ENCODE measurements around the gene ANGPTL2.

Gene ANGPTL2

GRCh38 chr9:127078336-127078735, 44.1 kb downstream of the ANGPTL2 start:
- Mint-ChIP-seq H3K27me3 (peaks cover 2% of the 10 kb centered on the region), H3K36me3 (ENCODE audit: low read depth) (no peaks in the 10 kb centered on the region), H3K27ac (no peak overlapping the region), H3K4me3 (no peak overlapping the region), H3K9me3 (no peaks in the 10 kb centered on the region), H3K4me1 (no peaks in the 10 kb centered on the region)
- no peak for ATAC-seq
- DNase-seq, result no peak

- ATAC-seq, result no peak
- Mint-ChIP-seq H3K27me3 (peaks cover 2% of the 10 kb centered on the region), H3K4me1 (no peaks in the 10 kb centered on the region)
Measured at GRCh38 chr9:127077644-127077946, 44.8 kb downstream of the ANGPTL2 start.

GRCh38 chr9:127076860-127077643, 45.4 kb downstream of the ANGPTL2 start:
- DNase-seq, result no peak
- Mint-ChIP-seq H3K36me3 (ENCODE audit: low read depth) (peaks cover 6% of the 10 kb centered on the region), H3K9me3 (peaks cover 3% of the 10 kb centered on the region), H3K27me3 (peaks cover 2% of the 10 kb centered on the region), H3K27ac (no peak overlapping the region), H3K4me1 (no peaks in the 10 kb centered on the region), H3K4me3 (no peak overlapping the region)
- ATAC-seq, result no peak

More at GRCh38 chr9:127077644-127077946, 44.8 kb downstream of the ANGPTL2 start:
- no peak overlapping the region for H3K27ac Mint-ChIP-seq
- no peak for DNase-seq
- H3K9me3 Mint-ChIP-seq, result no peaks in the 10 kb centered on the region
- no peak overlapping the region for H3K4me3 Mint-ChIP-seq
- H3K36me3 Mint-ChIP-seq (ENCODE audit: low read depth), result peaks cover 2% of the 10 kb centered on the region

GRCh38 chr9:127075624-127076372, 46.6 kb downstream of the ANGPTL2 start:
- peaks cover 2% of the 10 kb centered on the region for H3K27me3 Mint-ChIP-seq
- DNase-seq (no peak), ATAC-seq (no peak)
- H3K4me3 Mint-ChIP-seq, result no peak overlapping the region
- H3K9me3 Mint-ChIP-seq, result peaks cover 3% of the 10 kb centered on the region
- H3K4me1 Mint-ChIP-seq, result no peaks in the 10 kb centered on the region
- no peak overlapping the region for H3K27ac Mint-ChIP-seq
- peaks cover 9% of the 10 kb centered on the region for H3K36me3 Mint-ChIP-seq (ENCODE audit: low read depth)

GRCh38 chr9:127074561-127075548, 47.6 kb downstream of the ANGPTL2 start:
- Mint-ChIP-seq H3K27me3 (peaks cover 2% of the 10 kb centered on the region), H3K9me3 (peaks cover 3% of the 10 kb centered on the region), H3K36me3 (ENCODE audit: low read depth) (peaks cover 9% of the 10 kb centered on the region), H3K27ac (no peak overlapping the region), H3K4me3 (no peak overlapping the region), H3K4me1 (no peaks in the 10 kb centered on the region)
- DNase-seq, result no peak
- ATAC-seq, result no peak

- no peaks in the 10 kb centered on the region for H3K27me3 Mint-ChIP-seq
- ATAC-seq, result no peak
- no peak for DNase-seq
Measured at GRCh38 chr9:127067603-127068220, 54.7 kb downstream of the ANGPTL2 start.

GRCh38 chr9:127066851-127067136, 55.6 kb downstream of the ANGPTL2 start:
- no peaks in the 10 kb centered on the region for H3K4me1 Mint-ChIP-seq
- peaks cover 1% of the 10 kb centered on the region for H3K36me3 Mint-ChIP-seq (ENCODE audit: low read depth)
- no peak overlapping the region for H3K27ac Mint-ChIP-seq
- no peak overlapping the region for H3K4me3 Mint-ChIP-seq
- DNase-seq, result no peak
- H3K9me3 Mint-ChIP-seq, result no peaks in the 10 kb centered on the region
- no peak for ATAC-seq
- H3K27me3 Mint-ChIP-seq, result no peaks in the 10 kb centered on the region

More at GRCh38 chr9:127067603-127068220, 54.7 kb downstream of the ANGPTL2 start:
- H3K27ac Mint-ChIP-seq, result no peak overlapping the region
- peaks cover 3% of the 10 kb centered on the region for H3K9me3 Mint-ChIP-seq
- H3K36me3 Mint-ChIP-seq (ENCODE audit: low read depth), result peaks cover 7% of the 10 kb centered on the region
- H3K4me3 Mint-ChIP-seq, result no peak overlapping the region
- H3K4me1 Mint-ChIP-seq, result no peaks in the 10 kb centered on the region

GRCh38 chr9:127066060-127066850, 56.2 kb downstream of the ANGPTL2 start:
- H3K27ac Mint-ChIP-seq, result no peak overlapping the region
- no peak overlapping the region for H3K4me3 Mint-ChIP-seq
- DNase-seq, result no peak

GRCh38 chr9:127065592-127065991, 56.8 kb downstream of the ANGPTL2 start:
- Mint-ChIP-seq H3K4me3 (no peak overlapping the region), H3K9me3 (no peaks in the 10 kb centered on the region), H3K4me1 (no peaks in the 10 kb centered on the region), H3K36me3 (ENCODE audit: low read depth) (no peaks in the 10 kb centered on the region), H3K27ac (no peak overlapping the region), H3K27me3 (no peaks in the 10 kb centered on the region)
- no peak for DNase-seq
- ATAC-seq, result no peak

More at GRCh38 chr9:127066060-127066850, 56.2 kb downstream of the ANGPTL2 start:
- H3K4me1 Mint-ChIP-seq, result no peaks in the 10 kb centered on the region
- H3K9me3 Mint-ChIP-seq, result no peaks in the 10 kb centered on the region
- no peaks in the 10 kb centered on the region for H3K27me3 Mint-ChIP-seq
- no peaks in the 10 kb centered on the region for H3K36me3 Mint-ChIP-seq (ENCODE audit: low read depth)
- no peak for ATAC-seq

GRCh38 chr9:127064335-127064734, 58.1 kb downstream of the ANGPTL2 start:
- DNase-seq (no peak), ATAC-seq (no peak)
- Mint-ChIP-seq H3K27me3 (no peaks in the 10 kb centered on the region), H3K4me1 (peaks cover 4% of the 10 kb centered on the region), H3K27ac (no peak overlapping the region), H3K4me3 (no peak overlapping the region), H3K9me3 (no peaks in the 10 kb centered on the region), H3K36me3 (ENCODE audit: low read depth) (no peaks in the 10 kb centered on the region)

GRCh38 chr9:127061411-127061810, 61.0 kb downstream of the ANGPTL2 start:
- peaks cover 10% of the 10 kb centered on the region for H3K4me1 Mint-ChIP-seq
- H3K27ac Mint-ChIP-seq, result no peak overlapping the region
- no peak for ATAC-seq

GRCh38 chr9:127059765-127060361, 62.6 kb downstream of the ANGPTL2 start:
- Mint-ChIP-seq H3K4me3 (no peak overlapping the region), H3K36me3 (ENCODE audit: low read depth) (no peaks in the 10 kb centered on the region)
- ATAC-seq, result no peak

More at GRCh38 chr9:127061411-127061810, 61.0 kb downstream of the ANGPTL2 start:
- H3K9me3 Mint-ChIP-seq, result no peaks in the 10 kb centered on the region
- H3K27me3 Mint-ChIP-seq, result no peaks in the 10 kb centered on the region
- H3K36me3 Mint-ChIP-seq (ENCODE audit: low read depth), result no peaks in the 10 kb centered on the region
- no peak overlapping the region for H3K4me3 Mint-ChIP-seq
- DNase-seq, result no peak

GRCh38 chr9:127059030-127059429, 63.4 kb downstream of the ANGPTL2 start:
- ATAC-seq (no peak), DNase-seq (no peak)
- no peak overlapping the region for H3K4me3 Mint-ChIP-seq
- H3K27me3 Mint-ChIP-seq, result no peaks in the 10 kb centered on the region
- no peaks in the 10 kb centered on the region for H3K9me3 Mint-ChIP-seq
- H3K27ac Mint-ChIP-seq, result no peak overlapping the region
- peaks cover 10% of the 10 kb centered on the region for H3K4me1 Mint-ChIP-seq
- H3K36me3 Mint-ChIP-seq (ENCODE audit: low read depth), result no peaks in the 10 kb centered on the region

More at GRCh38 chr9:127059765-127060361, 62.6 kb downstream of the ANGPTL2 start:
- H3K27me3 Mint-ChIP-seq, result no peaks in the 10 kb centered on the region
- peaks cover 10% of the 10 kb centered on the region for H3K4me1 Mint-ChIP-seq
- no peak for DNase-seq
- no peaks in the 10 kb centered on the region for H3K9me3 Mint-ChIP-seq
- no peak overlapping the region for H3K27ac Mint-ChIP-seq

Measured in activated naive CD8-positive, alpha-beta T cell treated with anti-CD3 and anti-CD28 coated beads, Interleukin-2, amount 50 U/mL, for 24 hours (primary cell).